ENCODE measurements around the gene P2RY12. TPM values are rescaled to one million over a fixed set of nuclear protein-coding genes. Genes with fewer than 3 reads are reported as not detected.

The P2RY12 gene
- total RNA-seq, 1 experiment from 2014 or later = 0.10 TPM

GRCh38 chr3:151346292-151346691, 38.3 kb downstream of the P2RY12 start:
- Histone ChIP-seq H3K4me3 (ENCODE audit: insufficient read depth, low read depth, low read length) (no peak overlapping the region), H3K36me3 (replicated peaks; ENCODE audit: control insufficient read depth, insufficient read depth, low read length) (no peaks in the 10 kb centered on the region), H3K27me3 (ENCODE audit: control insufficient read depth, insufficient read depth, low read length) (no peaks in the 10 kb centered on the region)
- no peak for DNase-seq

GRCh38 chr3:151345859-151346258, 38.7 kb downstream of the P2RY12 start:
- Histone ChIP-seq H3K36me3 (replicated peaks; ENCODE audit: control insufficient read depth, insufficient read depth, low read length) (no peaks in the 10 kb centered on the region), H3K4me3 (ENCODE audit: insufficient read depth, low read depth, low read length) (no peak overlapping the region), H3K27me3 (ENCODE audit: control insufficient read depth, insufficient read depth, low read length) (no peaks in the 10 kb centered on the region)
- no peak for DNase-seq

- H3K4me3 ChIP-seq (ENCODE audit: insufficient read depth, low read depth, low read length) = no peak overlapping the region
- DNase-seq = no peak
- no peaks in the 10 kb centered on the region for H3K27me3 ChIP-seq (ENCODE audit: control insufficient read depth, insufficient read depth, low read length)
- no peaks in the 10 kb centered on the region for H3K36me3 ChIP-seq (replicated peaks; ENCODE audit: control insufficient read depth, insufficient read depth, low read length)
Measured at GRCh38 chr3:151331696-151332095, 52.9 kb downstream of the P2RY12 start.

GRCh38 chr3:151330899-151331298, 53.7 kb downstream of the P2RY12 start:
- H3K36me3 ChIP-seq (replicated peaks; ENCODE audit: control insufficient read depth, insufficient read depth, low read length) = no peaks in the 10 kb centered on the region
- no peaks in the 10 kb centered on the region for H3K27me3 ChIP-seq (ENCODE audit: control insufficient read depth, insufficient read depth, low read length)
- DNase-seq = no peak
- H3K4me3 ChIP-seq (ENCODE audit: insufficient read depth, low read depth, low read length) = no peak overlapping the region

GRCh38 chr3:151330379-151330778, 54.2 kb downstream of the P2RY12 start:
- H3K27me3 ChIP-seq (ENCODE audit: control insufficient read depth, insufficient read depth, low read length) = no peaks in the 10 kb centered on the region
- no peak overlapping the region for H3K4me3 ChIP-seq (ENCODE audit: insufficient read depth, low read depth, low read length)
- H3K36me3 ChIP-seq (replicated peaks; ENCODE audit: control insufficient read depth, insufficient read depth, low read length) = no peaks in the 10 kb centered on the region
- no peak for DNase-seq

- Histone ChIP-seq H3K4me3 (ENCODE audit: insufficient read depth, low read depth, low read length) (no peak within 1 kb of the TSS), H3K27me3 (ENCODE audit: control insufficient read depth, insufficient read depth, low read length) (no peaks in the 10 kb centered on the region), H3K36me3 (replicated peaks; ENCODE audit: control insufficient read depth, insufficient read depth, low read length) (no peaks in the 10 kb centered on the region)
- DNase-seq = no peak
Measured at GRCh38 chr3:151329363-151329762, 55.2 kb downstream of the P2RY12 start, which contains the start of gene P2RY13. Gene P2RY13 (minus strand): TSS chr3:151329549. CDS start chr3:151329528, 21 bp downstream.

GRCh38 chr3:151328298-151328995, 56.1 kb downstream of the P2RY12 start:
- no peak overlapping the region for H3K4me3 ChIP-seq (ENCODE audit: insufficient read depth, low read depth, low read length)
- no peak for DNase-seq
- H3K27me3 ChIP-seq (ENCODE audit: control insufficient read depth, insufficient read depth, low read length) = no peaks in the 10 kb centered on the region
- H3K36me3 ChIP-seq (replicated peaks; ENCODE audit: control insufficient read depth, insufficient read depth, low read length) = no peaks in the 10 kb centered on the region

- no peaks in the 10 kb centered on the region for H3K27me3 ChIP-seq (ENCODE audit: control insufficient read depth, insufficient read depth, low read length)
- DNase-seq = no peak
- H3K36me3 ChIP-seq (replicated peaks; ENCODE audit: control insufficient read depth, insufficient read depth, low read length) = no peaks in the 10 kb centered on the region
- no peak overlapping the region for H3K4me3 ChIP-seq (ENCODE audit: insufficient read depth, low read depth, low read length)
Measured at GRCh38 chr3:151327571-151328198, 56.9 kb downstream of the P2RY12 start.

GRCh38 chr3:151322511-151322910, 62.0 kb downstream of the P2RY12 start:
- no peak for DNase-seq
- H3K36me3 ChIP-seq (replicated peaks; ENCODE audit: control insufficient read depth, insufficient read depth, low read length) = no peaks in the 10 kb centered on the region
- H3K27me3 ChIP-seq (ENCODE audit: control insufficient read depth, insufficient read depth, low read length) = no peaks in the 10 kb centered on the region
- no peak overlapping the region for H3K4me3 ChIP-seq (ENCODE audit: insufficient read depth, low read depth, low read length)

- no peak for DNase-seq
- no peaks in the 10 kb centered on the region for H3K27me3 ChIP-seq (ENCODE audit: control insufficient read depth, insufficient read depth, low read length)
- no peaks in the 10 kb centered on the region for H3K36me3 ChIP-seq (replicated peaks; ENCODE audit: control insufficient read depth, insufficient read depth, low read length)
- H3K4me3 ChIP-seq (ENCODE audit: insufficient read depth, low read depth, low read length) = no peak overlapping the region
Measured at GRCh38 chr3:151321526-151321925, 63.0 kb downstream of the P2RY12 start.

GRCh38 chr3:151320131-151320530, 64.4 kb downstream of the P2RY12 start:
- no peak for DNase-seq
- Histone ChIP-seq H3K36me3 (replicated peaks; ENCODE audit: control insufficient read depth, insufficient read depth, low read length) (no peaks in the 10 kb centered on the region), H3K27me3 (ENCODE audit: control insufficient read depth, insufficient read depth, low read length) (no peaks in the 10 kb centered on the region), H3K4me3 (ENCODE audit: insufficient read depth, low read depth, low read length) (no peak overlapping the region)

GRCh38 chr3:151319628-151320027, 64.9 kb downstream of the P2RY12 start:
- DNase-seq = no peak
- no peaks in the 10 kb centered on the region for H3K27me3 ChIP-seq (ENCODE audit: control insufficient read depth, insufficient read depth, low read length)
- H3K4me3 ChIP-seq (ENCODE audit: insufficient read depth, low read depth, low read length) = no peak overlapping the region
- H3K36me3 ChIP-seq (replicated peaks; ENCODE audit: control insufficient read depth, insufficient read depth, low read length) = no peaks in the 10 kb centered on the region

GRCh38 chr3:151318991-151319390, 65.6 kb downstream of the P2RY12 start:
- no peak overlapping the region for H3K4me3 ChIP-seq (ENCODE audit: insufficient read depth, low read depth, low read length)
- no peak for DNase-seq
- H3K36me3 ChIP-seq (replicated peaks; ENCODE audit: control insufficient read depth, insufficient read depth, low read length) = no peaks in the 10 kb centered on the region
- H3K27me3 ChIP-seq (ENCODE audit: control insufficient read depth, insufficient read depth, low read length) = no peaks in the 10 kb centered on the region

- Histone ChIP-seq H3K4me3 (ENCODE audit: insufficient read depth, low read depth, low read length) (no peak overlapping the region), H3K36me3 (replicated peaks; ENCODE audit: control insufficient read depth, insufficient read depth, low read length) (no peaks in the 10 kb centered on the region), H3K27me3 (ENCODE audit: control insufficient read depth, insufficient read depth, low read length) (no peaks in the 10 kb centered on the region)
- DNase-seq = no peak
Measured at GRCh38 chr3:151318313-151318712, 66.2 kb downstream of the P2RY12 start.

- DNase-seq = no peak
- H3K36me3 ChIP-seq (replicated peaks; ENCODE audit: control insufficient read depth, insufficient read depth, low read length) = no peaks in the 10 kb centered on the region
- no peaks in the 10 kb centered on the region for H3K27me3 ChIP-seq (ENCODE audit: control insufficient read depth, insufficient read depth, low read length)
- no peak within 1 kb of the TSS for H3K4me3 ChIP-seq (ENCODE audit: insufficient read depth, low read depth, low read length)
Measured at GRCh38 chr3:151316267-151316991, 68.1 kb downstream of the P2RY12 start, which contains the start of gene GPR87. Gene GPR87 (minus strand): TSS chr3:151316820. CDS start chr3:151300100, 16,720 bp downstream.

Data from H7 (cell line).